Central memory CD8-positive, alpha-beta T cell (primary cell): Measurements from ENCODE around the gene USP20.

Source experiments
- ATAC-seq: fragments of 150-1000 bp; cut with Tn5 transposase; replicated peaks from 2 replicates; pipeline ENCODE4 v1.10.0; 2022; ENCODE audit warnings: mild to moderate bottlenecking, moderate FRiP score, moderate number of reproducible peaks; ENCODE audit not compliant: poor library complexity, severe bottlenecking; ENCODE audit errors: extremely low read depth
- DNase-seq, 2 donors: peaks; one replicate each; pipeline ENCODE4 v3.0.0; 2021; ENCODE audit warnings: low spot score in 2 of 2
- H3K27ac Mint-ChIP-seq: one replicate; pipeline ENCODE4 v1.8.0; 2022; ENCODE audit warnings: low read depth, mild to moderate bottlenecking, moderate library complexity, mixed read lengths
- H3K27me3 Mint-ChIP-seq: one replicate; pipeline ENCODE4 v1.8.0; 2022; ENCODE audit warnings: mixed read lengths
- H3K36me3 Mint-ChIP-seq: one replicate; pipeline ENCODE4 v1.8.0; 2022; ENCODE audit warnings: mild to moderate bottlenecking, moderate library complexity, mixed read lengths; ENCODE audit not compliant: insufficient read depth
- H3K4me1 Mint-ChIP-seq: one replicate; pipeline ENCODE4 v1.8.0; 2022; ENCODE audit warnings: mixed read lengths
- H3K4me3 Mint-ChIP-seq: one replicate; pipeline ENCODE4 v1.8.0; 2022; ENCODE audit warnings: mild to moderate bottlenecking, moderate library complexity, mixed read lengths
- H3K9me3 Mint-ChIP-seq: one replicate; pipeline ENCODE4 v1.8.0; 2022; ENCODE audit warnings: mixed read lengths

The USP20 gene

DNA sequence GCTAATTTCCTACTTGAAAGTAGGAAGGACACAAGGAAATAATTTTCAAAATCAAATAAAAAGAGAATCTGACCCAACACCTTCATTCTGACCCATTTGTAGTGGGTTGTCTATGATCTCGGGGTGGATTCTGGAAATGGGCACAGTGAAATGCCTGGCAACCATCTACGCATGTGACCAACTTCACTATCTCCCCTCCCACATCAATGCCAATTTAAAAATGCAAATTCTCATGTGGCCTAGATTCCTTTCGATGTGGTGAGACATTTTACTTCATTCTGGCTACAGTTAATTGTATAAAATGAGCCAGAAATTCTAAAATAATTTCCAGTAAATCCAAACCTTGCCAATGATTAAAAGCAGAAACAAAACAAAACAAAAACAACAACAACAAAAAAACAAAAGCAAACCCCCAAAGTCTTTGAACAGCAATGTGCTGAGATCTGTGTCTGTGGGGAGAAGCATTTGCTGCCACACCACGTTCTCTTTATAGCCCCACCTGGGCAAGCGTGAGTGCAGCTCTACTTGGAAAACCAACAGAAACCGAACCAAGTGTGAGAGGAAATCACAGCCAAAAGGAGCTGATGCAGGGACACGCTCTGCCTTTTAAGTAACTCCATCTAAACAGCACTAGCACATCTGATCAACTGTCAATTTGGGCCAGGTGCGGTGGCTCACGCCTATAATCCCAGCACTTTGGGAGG, 59.0 kb downstream of the USP20 start:
- peak overlapping the region; percentile 41 for H3K4me3 Mint-ChIP-seq
- DNase-seq (no peak), ATAC-seq (no peak)
- peak overlapping the region; percentile 82 for H3K27ac Mint-ChIP-seq
- no peaks in the 10 kb centered on the region for H3K9me3 Mint-ChIP-seq
- H3K4me1 Mint-ChIP-seq, result peaks cover 78% of the 10 kb centered on the region
- peaks cover 71% of the 10 kb centered on the region for H3K36me3 Mint-ChIP-seq
- H3K27me3 Mint-ChIP-seq, result no peaks in the 10 kb centered on the region

DNA sequence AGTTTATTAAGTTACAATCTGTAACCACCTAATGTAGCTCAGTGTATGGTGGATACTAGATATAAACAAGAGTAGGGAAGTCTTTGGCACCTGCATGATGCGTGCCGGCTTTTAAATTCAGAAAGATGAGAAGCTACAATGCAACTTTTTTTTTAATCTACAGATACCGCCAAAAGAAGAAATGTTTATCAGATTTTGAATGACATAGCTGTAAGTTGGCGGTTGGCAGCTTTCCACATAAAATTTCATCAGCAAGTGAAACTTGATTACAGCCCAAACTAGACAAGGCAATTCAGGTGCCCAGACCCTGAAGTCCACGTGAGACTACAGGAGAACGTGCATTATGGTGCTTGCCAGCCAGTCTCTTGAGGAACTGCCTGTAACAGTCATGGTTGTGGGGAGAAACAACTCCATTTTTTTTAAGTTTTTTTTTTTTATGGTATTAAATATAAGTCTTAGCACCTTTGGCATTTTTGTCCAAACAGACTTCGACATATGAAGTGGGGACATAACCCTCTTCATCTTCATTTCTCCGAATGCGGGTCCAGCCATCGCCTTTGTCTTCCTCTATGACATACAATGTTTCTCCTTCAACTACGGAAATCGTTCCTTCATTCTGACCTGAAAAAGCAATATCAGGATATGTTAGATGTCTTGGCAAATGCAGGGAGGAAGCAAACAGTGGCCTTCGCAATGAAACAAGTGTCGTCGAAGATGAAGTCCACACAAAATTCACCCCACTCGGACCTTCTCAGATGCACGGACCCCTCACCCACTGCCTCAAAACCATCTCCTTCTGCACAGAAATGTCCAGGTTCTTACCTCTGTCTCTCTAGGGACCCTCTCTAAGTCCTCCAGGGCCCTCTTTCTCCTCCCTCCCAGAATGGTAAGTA, 60.4 kb downstream of the USP20 start:
- ATAC-seq (peak; percentile 37), DNase-seq (peak in 1 of 2 donors; percentile 26)
- Mint-ChIP-seq H3K36me3 (peaks cover 71% of the 10 kb centered on the region), H3K4me1 (peaks cover 64% of the 10 kb centered on the region), H3K27ac (peak overlapping the region; percentile 82), H3K9me3 (no peaks in the 10 kb centered on the region), H3K4me3 (peak overlapping the region; percentile 0), H3K27me3 (no peaks in the 10 kb centered on the region)

DNA sequence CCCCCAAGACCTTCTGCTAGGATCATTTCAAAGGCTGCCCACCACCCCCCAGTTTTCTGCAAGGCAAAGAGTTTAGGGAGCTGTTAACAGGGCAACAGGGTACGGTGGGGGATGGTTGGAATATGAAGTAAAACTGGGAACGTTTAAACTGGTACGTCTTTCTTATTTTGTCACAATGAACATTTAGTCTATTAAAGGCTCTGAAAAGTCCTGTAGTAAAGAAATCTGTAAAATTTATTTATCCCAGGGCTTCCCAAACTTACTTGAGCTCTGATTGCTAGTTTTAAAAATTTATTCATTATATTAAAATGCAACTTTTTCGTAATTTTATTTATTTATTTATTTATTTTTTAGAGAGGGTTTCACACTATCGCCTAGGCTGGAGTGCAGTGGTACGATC, 62.0 kb downstream of the USP20 start:
- DNase-seq (no peak), ATAC-seq (no peak)
- no peak overlapping the region for H3K4me3 Mint-ChIP-seq
- H3K9me3 Mint-ChIP-seq, result no peaks in the 10 kb centered on the region
- H3K36me3 Mint-ChIP-seq, result peaks cover 72% of the 10 kb centered on the region
- peaks cover 48% of the 10 kb centered on the region for H3K4me1 Mint-ChIP-seq
- H3K27me3 Mint-ChIP-seq, result no peaks in the 10 kb centered on the region
- peak overlapping the region; percentile 52 for H3K27ac Mint-ChIP-seq

DNA sequence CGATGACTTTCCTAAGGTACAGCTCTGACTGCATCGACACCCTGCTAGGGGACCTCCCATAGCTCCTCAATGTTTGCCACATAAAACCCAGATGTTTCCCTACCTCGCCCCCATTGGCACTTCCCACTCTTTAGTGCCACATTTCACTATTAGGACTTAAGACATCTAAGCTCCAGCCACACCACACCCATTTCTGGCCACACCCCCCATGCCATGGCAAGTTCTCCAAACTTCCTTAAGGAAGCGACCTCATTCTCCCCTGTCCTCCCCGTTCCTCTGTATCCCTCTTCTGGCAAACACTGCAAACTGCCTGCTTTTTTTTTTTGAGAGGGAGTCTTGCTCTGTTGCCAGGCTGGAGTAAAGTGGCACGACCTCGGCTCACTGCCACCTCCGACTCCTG, 62.9 kb downstream of the USP20 start:
- no peak overlapping the region for H3K4me3 Mint-ChIP-seq
- peak overlapping the region; percentile 52 for H3K27ac Mint-ChIP-seq
- ATAC-seq, result no peak
- no peaks in the 10 kb centered on the region for H3K27me3 Mint-ChIP-seq
- no peak for DNase-seq
- H3K9me3 Mint-ChIP-seq, result no peaks in the 10 kb centered on the region
- H3K4me1 Mint-ChIP-seq, result peaks cover 40% of the 10 kb centered on the region
- H3K36me3 Mint-ChIP-seq, result peaks cover 76% of the 10 kb centered on the region

DNA sequence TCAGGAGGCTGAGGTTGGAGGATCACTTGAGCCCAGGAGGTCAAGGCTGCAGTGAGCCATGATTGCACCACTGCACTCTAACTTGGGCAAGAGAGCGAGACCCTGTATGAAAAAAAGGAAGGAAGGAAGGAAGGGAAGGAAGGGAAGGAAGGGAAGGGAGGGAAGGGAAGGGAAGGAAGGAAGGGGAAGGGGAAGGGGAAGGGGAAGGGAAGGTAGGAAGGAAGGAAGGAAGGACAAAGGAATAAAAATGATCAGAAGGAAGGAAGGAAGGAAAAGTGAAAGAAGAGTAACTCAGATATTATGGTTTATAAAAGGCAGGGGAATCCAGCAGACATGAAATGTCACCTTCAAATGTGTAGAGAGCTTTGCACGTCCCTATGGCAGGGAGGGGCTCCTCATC, 64.4 kb downstream of the USP20 start:
- ATAC-seq (no peak), DNase-seq (no peak)
- peak overlapping the region; percentile 49 for H3K27ac Mint-ChIP-seq
- peaks cover 77% of the 10 kb centered on the region for H3K36me3 Mint-ChIP-seq
- H3K4me3 Mint-ChIP-seq, result no peak overlapping the region
- no peaks in the 10 kb centered on the region for H3K27me3 Mint-ChIP-seq
- H3K4me1 Mint-ChIP-seq, result peaks cover 35% of the 10 kb centered on the region
- H3K9me3 Mint-ChIP-seq, result no peaks in the 10 kb centered on the region

DNA sequence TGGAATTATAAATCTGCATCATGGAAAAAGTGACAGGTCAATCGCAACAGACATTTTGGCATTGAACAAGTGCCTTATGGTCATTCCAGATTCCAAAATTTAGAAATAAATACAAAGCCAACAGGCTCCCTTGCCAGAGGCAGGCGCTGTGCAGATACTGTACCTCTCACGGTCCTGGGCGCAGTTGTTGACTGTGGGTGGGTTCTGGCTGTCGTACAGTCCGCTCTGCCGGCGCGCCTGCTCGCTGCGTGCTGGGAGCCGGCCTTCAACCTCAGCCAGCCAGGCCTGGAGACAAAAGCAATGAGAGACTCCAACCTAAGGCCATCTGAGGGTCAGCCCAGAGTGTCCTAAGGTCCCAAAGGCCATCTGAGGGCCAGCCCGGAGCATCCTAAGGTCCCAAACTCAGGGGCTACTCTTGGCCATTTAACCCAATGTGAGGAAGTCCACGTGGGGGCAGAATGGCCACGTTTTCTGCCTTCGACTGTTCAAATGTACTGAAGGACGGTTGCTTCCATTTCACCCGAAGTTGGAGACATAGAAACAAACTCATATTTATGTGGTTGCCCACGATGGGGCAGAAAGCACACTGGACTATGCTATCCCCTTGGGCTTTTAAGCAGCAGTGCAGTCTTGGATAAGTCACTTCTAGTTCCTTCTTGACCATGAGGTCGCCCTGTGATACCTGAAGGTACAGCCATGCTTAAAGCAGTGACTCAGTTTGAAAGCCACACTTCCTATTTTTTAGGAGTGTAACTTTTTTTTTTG, 65.2 kb downstream of the USP20 start:
- peak overlapping the region; percentile 49 for H3K27ac Mint-ChIP-seq
- DNase-seq (no peak), ATAC-seq (no peak)
- peaks cover 73% of the 10 kb centered on the region for H3K36me3 Mint-ChIP-seq
- H3K27me3 Mint-ChIP-seq, result no peaks in the 10 kb centered on the region
- no peaks in the 10 kb centered on the region for H3K9me3 Mint-ChIP-seq
- H3K4me3 Mint-ChIP-seq, result no peak overlapping the region
- peaks cover 37% of the 10 kb centered on the region for H3K4me1 Mint-ChIP-seq

DNA sequence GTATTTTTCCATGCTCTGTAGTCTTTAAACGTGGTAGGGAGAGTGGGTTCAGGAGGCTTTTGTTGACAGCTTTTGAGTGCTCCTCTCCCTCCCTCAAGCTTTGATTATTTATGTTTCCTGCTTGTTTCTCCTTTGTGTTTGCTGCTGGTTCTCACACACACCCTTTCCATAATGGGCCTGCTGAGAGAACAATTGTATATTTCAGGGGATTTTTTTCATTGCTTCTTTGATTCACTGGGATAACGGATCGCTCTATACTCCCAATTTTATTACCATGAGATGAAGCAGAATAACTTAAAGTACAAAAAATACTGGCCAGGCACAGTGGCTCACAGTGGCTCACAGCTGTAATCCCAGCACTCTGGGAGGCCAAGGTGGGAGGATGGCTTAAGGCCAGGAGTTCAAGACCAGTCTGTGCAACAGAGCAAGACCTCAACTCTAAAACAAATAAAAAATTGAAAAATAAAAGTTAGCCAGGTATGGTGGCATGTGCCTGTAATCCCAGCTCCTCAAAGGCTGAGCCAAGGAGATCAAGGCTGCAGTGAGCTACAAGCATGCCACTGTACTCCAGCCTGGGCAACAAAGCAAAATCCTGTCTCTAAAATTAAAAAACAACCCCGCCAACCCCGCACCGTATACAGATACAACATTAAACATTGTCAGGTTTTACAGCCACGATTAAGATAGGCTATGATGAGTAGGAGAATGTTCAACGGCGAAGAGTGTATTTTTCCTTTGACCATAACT, 66.9 kb downstream of the USP20 start:
- Mint-ChIP-seq H3K36me3 (peaks cover 77% of the 10 kb centered on the region), H3K9me3 (no peaks in the 10 kb centered on the region), H3K27me3 (no peaks in the 10 kb centered on the region), H3K27ac (no peak overlapping the region), H3K4me1 (peaks cover 30% of the 10 kb centered on the region), H3K4me3 (no peak overlapping the region)
- ATAC-seq, result no peak
- no peak for DNase-seq

DNA sequence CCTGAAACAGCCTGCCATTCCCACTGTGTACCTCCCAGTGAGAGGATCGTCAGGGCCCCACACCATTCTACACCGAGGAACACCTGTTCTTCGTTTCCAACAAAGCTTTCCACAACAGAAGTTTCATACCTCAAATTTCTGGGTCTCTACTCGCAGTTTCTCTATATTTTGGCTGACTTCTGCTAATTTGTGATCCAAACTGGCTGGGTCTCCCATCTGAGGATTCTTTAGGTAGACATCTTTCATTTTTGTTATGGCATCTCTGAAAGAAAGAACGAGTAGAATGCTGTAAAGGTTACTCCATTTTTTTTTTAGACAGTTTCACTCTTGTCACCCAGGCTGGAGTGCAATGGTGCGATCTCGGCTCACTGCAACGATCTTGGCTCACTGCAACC, 67.5 kb downstream of the USP20 start:
- Mint-ChIP-seq H3K9me3 (no peaks in the 10 kb centered on the region), H3K27ac (no peak overlapping the region), H3K36me3 (peaks cover 81% of the 10 kb centered on the region), H3K4me3 (no peak overlapping the region), H3K27me3 (no peaks in the 10 kb centered on the region), H3K4me1 (peaks cover 29% of the 10 kb centered on the region)
- DNase-seq (no peak), ATAC-seq (no peak)

DNA sequence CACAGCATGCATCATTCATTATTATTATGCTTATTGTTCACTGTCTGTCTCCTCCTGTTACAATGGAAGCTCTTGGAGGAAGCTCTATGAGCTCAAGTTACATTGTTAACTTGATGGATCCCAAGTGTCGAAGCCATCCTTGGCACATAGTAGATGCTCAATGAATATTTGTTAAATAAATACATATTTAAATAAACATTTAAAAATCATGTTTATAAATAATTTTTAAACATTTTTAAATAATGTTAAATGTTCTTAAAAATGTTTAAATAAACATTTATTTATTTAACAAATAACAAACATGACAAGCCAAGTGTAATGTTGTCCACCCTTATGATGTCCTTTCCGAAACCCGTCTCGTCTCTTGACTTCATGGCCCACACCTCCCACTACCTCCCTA, 69.5 kb downstream of the USP20 start:
- no peak overlapping the region for H3K4me3 Mint-ChIP-seq
- H3K36me3 Mint-ChIP-seq, result peaks cover 80% of the 10 kb centered on the region
- no peak for ATAC-seq
- DNase-seq, result no peak
- H3K27me3 Mint-ChIP-seq, result no peaks in the 10 kb centered on the region
- peak overlapping the region; percentile 56 for H3K27ac Mint-ChIP-seq
- no peaks in the 10 kb centered on the region for H3K9me3 Mint-ChIP-seq
- H3K4me1 Mint-ChIP-seq, result peaks cover 18% of the 10 kb centered on the region

DNA sequence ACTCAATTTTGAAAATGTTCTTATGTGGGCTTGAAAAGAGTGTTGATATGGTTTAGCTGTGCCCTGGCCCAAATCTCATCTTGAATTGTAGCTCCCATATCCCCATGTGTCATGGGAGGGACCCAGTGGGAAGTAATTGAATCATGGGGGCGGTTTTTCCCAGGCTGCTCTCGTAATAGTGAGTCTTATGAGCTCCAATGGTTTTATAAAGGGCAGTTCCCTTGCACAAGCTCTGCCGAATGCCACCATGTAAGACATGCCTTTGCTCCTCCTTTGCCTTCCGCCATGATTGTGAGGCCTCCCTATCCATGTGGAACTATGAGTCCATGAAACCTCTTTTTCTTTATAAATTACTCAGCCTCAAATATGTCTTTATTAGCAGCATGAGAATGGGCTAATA, 71.0 kb downstream of the USP20 start:
- H3K36me3 Mint-ChIP-seq, result peaks cover 80% of the 10 kb centered on the region
- H3K9me3 Mint-ChIP-seq, result no peaks in the 10 kb centered on the region
- ATAC-seq (no peak), DNase-seq (no peak)
- no peaks in the 10 kb centered on the region for H3K27me3 Mint-ChIP-seq
- H3K4me1 Mint-ChIP-seq, result peaks cover 18% of the 10 kb centered on the region
- H3K4me3 Mint-ChIP-seq, result no peak overlapping the region
- H3K27ac Mint-ChIP-seq, result peak overlapping the region; percentile 59

DNA sequence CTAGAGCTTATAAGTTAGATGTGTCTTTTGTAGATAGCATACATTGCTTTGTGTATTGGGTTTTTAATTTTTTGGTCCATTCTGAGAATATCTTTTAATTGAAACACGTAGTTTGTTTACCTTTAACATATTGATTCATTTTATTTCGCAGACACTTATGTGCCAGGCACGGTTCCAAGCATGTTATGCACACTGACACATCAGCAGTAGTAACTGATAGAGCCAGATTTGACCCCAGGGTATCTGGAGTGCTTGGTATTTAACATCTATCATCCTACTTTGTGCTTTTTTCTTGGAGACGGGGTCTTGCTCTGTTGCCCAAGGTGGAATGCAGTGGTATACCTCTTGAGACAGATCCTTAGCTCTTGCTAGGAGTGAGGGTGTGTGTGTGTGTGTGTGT, 71.9 kb downstream of the USP20 start:
- H3K36me3 Mint-ChIP-seq, result peaks cover 80% of the 10 kb centered on the region
- no peak overlapping the region for H3K4me3 Mint-ChIP-seq
- no peak overlapping the region for H3K27ac Mint-ChIP-seq
- H3K4me1 Mint-ChIP-seq, result peaks cover 18% of the 10 kb centered on the region
- ATAC-seq (no peak), DNase-seq (no peak)
- H3K9me3 Mint-ChIP-seq, result no peaks in the 10 kb centered on the region
- H3K27me3 Mint-ChIP-seq, result no peaks in the 10 kb centered on the region

DNA sequence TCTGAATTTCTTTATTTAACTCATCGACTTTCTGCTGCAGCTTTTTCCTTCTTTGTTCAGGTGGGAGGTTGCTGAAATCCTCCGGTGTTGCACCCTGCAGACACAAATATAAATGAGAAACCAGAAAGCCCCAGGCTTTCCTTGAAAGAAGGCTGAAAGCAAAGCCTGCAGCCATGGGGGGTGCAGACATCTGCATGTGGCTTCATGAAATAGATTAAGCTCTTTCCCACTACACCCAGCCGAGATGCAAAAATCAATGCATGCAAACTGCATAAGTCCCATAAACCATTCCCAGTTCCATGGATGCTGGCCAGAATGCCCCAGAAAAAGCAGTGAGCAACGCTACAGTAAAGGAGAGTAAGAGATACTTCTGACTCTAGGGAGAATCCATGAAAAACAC, 73.6 kb downstream of the USP20 start:
- DNase-seq, result no peak
- peaks cover 18% of the 10 kb centered on the region for H3K4me1 Mint-ChIP-seq

More for the DNA sequence above, 73.6 kb downstream of the USP20 start:
- H3K27me3 Mint-ChIP-seq, result no peaks in the 10 kb centered on the region
- no peaks in the 10 kb centered on the region for H3K9me3 Mint-ChIP-seq
- peaks cover 82% of the 10 kb centered on the region for H3K36me3 Mint-ChIP-seq
- no peak overlapping the region for H3K4me3 Mint-ChIP-seq
- no peak for ATAC-seq
- H3K27ac Mint-ChIP-seq, result peak overlapping the region; percentile 72
